Midbrain (tissue), 1 donor: ENCODE data around the gene MCRIP1.

ENCODE experiments used
- DNase-seq: peaks from one replicate; lab custom pipeline; 2025; lab: John Stamatoyannopoulos, UW

The MCRIP1 gene, protein sequence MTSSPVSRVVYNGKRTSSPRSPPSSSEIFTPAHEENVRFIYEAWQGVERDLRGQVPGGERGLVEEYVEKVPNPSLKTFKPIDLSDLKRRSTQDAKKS

DNA sequence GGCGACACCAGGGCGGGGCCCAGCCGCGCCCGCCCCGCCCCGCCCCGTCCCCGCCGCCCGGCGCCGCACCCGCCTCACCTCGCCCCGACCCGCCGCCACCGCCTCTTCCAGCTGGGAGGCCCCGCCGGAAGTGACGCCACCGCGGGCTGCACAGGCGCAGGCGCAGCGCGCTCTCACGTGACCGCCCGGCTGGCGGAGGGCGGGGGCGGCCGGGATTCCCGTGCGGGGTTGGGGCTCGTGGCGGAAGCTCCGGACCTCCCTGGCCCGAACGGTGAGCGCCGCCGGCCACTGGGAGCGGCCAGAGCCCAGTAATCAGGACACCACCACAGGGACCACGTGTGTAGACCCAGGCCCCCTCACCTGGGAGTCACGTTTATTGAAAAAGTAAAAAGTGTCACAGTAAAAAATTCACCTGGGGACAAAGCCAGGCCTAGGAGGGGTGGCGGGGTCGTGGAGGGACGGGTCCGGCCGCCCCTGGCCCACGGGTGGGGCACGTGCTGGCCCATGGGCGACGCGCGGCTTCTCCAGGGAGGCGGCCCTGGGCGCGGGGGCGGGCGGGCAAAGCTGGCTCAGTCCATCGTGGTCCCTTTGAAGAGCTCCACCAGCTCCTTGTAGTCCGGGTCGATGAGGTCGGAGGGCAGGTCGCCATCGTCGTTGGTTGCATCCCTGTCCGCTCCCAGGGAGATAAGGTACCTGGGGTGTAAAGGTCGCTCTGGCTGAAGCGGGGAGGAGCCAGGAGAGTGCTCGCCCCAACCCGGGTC, at the start of gene MCRIP1:
Gene MCRIP1 (minus strand): TSS at position 132 of the 761 bp plus-strand sequence. CDS start 8,785 bp downstream, outside the sequence.
- peak; percentile 93 for DNase-seq

DNA sequence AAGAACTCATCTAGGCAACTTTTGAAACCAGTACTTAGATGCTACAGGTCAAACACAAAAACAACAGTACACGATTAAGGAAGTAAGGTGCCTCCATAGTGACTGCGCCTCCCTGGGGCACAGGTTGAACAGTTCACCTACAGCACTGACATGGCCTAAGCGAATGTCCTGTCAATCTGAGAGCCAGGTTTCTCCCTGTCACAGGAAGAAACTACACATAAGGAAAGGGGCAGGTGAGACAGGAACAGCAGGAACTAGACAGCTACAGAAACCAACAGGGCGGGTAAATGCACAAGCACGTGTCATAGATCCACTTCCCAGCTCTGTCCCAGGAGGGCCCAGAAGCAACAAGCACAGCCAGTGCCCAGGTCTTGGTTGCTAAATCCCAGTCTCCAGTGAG, 46.0 kb upstream of the MCRIP1 start:
- DNase-seq = no peak

DNA sequence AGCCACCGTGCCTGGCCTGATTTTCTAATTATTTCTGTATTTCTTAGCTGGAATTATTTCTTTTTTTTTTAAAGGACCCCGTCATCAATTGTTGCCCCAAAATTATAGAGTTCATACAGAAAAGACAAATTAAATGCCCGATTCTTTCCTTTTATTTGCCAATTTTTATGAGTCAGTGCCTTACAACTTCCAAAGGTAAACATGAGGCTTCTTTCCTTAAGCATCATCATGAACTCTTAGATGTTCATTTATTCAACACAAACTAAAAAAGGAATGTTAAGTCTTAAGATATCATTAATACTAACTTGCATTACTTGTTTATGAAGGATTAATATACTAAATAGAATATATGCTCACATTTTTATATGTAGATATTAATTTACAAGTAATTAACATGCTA, 45.2 kb upstream of the MCRIP1 start:
- no peak for DNase-seq

DNA sequence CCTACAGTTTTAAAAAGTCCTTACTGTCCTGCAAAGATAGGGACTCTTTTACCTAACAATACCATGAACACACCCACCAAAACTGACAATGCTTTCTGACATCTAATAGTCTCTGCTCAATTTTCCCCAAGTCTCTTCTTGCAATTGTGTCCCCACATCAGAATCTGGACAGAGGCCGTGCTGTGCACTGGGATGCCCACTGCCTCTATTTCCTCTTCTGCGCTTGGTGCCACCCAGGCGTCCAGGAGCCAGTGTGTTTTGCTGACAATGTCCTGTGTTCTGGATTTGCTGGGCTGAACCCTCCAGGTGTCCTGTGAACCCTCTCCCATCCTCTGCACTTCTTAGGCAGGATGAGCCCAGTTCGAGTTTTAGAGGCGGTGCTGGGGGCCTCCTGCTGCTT, 44.5 kb upstream of the MCRIP1 start:
- DNase-seq = no peak

DNA sequence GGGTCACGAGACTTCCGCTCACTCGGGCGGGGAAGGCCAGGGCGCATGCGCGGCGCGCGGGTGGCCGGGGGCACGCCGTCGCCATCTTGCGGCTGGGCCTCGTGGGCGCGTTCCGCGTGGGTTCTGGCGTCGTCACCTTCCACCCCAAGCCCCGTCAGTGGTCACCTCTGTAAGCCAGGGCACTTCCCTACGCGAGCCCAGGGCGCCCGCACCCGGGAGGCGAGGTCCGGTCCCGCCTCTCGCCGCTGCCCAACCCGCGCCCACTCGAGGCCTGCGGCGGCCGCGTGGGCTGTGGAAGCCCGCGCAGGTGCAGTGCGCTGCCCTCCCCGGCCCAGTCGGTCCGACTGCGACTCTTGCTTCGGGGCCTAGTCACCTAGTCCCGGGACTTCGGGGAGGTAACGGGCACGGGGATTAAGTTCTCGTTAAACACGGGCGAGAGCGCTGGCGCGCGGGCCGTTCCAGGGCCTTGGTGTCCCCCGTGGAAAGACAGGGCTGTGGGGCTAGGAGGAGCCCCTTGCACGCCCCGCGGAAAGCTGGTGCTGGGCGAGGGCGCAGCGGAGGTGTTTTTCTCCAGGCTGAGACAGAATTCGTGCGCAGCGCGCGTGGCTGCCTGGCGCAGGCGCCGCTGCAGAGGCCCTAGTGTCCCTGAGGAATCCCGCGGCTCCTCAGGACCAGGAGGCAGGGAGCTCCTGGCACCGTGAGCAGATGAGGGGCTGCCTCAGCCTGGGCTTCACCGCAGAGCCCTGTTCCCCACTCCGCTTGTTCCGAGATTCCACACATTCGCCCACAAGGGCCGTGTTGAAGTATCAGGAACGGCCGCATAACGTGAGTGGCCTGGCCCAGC, 38.5 kb upstream of the MCRIP1 start:
- DNase-seq = peak; percentile 89

DNA sequence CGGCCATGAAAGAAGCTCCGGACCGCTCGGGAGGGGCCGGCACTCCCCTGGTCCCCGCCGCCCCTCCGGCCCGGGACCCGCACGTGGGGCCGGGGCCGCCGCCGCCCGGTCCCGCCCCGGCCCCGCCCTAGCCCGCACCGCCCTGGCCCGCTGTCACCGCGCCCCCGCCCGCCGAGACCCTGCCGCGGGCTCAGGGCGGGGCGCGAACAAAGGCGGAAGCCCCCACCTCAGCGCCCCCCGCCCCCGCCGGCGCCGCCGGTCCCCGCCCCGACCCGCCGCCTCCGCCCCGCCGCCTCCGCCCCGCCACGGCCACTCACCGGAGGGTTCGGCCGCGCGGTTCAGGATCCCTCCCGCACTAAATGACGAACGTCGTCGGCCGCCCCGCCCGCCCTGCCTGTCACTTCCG, 37.9 kb upstream of the MCRIP1 start, which contains the start of gene ARHGDIA:
Gene ARHGDIA (minus strand): TSS at position 357 of the 406 bp plus-strand sequence. CDS start 1,407 bp downstream, outside the sequence.
- no peak for DNase-seq

DNA sequence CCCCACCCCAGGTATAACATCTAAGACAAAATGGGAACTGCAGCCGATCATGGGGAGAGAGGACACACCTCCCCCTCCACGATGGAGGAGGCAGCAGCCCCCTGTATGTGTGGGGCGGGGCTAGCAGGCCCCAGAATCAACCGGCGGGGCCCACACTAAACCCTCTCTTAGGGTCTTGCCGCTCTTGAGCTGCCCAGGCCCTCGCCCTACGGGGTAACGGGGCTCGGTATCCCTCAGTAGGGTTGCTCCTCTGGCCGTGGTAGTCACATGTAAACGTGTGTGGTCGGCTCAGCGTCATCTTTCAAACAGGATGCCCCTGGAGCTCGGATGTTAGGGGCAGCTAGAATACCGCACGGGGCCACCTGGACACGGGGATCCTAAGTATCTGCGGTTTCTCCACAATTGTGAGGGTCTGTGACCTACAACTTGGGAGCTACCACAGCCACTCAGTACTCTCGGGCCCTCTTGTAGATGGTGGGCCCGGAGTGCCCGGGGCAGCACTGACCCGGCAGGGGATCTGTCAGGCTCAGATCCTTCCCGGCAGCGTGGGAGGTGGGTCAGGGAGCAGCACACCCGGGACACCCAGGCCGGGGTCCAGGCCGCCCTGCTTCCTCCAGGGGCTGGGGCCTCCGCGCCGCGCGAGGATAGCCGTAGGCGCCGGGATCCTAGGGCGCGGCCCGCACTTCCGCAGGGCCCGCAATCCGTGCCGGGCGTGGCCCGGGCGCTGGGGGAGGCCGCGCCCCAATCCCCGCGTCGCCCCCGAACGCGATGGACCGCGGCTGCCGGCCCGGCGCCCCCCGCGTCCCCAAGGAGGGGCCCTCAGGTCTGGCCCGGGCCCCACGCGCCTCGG, 37.3 kb upstream of the MCRIP1 start:
- no peak for DNase-seq

DNA sequence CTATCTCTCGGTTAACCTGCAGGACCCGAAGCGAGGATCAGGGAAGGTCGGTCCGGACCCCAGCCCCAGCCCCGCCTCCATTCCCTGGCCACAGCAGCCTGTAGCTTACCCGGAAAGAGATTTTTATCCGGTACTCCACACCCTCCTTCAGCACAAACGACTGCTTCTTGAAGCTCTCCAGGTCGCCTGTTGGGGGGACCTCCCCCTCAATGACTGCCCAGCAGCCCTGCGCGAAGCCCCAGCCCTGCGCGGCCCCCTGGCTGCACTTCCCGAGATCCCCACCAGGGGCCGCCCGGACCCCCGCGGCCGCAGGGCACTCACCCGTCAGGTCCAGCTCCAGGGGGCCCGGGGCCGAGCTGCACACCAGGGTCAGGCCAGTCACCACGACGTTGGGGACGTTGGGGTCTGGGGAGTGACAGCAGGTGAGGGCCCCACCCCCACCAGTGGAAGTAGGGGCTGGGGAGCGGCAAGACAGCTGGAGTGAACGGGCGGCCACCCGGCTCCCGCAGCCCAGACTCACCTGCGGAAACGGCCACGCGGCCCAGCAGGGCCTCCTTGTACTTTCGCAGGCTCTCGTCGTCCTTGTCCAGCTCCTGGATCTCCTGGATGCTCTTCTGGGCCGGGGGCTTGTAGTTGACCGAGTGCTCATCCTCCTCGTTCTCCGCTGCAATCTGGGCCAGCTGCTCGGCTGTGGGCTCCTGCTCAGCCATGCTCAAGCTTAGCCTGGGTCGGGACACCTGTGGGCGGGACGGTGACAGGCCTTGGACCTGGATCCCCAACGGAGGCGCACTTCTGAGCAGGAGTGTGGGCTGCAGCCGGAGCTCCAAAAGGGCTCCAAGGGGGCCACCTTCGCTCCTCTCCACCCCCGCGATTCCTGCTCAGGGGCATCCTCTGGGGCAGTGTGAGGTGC, 36.4 kb upstream of the MCRIP1 start:
- peak; percentile 8 for DNase-seq

DNA sequence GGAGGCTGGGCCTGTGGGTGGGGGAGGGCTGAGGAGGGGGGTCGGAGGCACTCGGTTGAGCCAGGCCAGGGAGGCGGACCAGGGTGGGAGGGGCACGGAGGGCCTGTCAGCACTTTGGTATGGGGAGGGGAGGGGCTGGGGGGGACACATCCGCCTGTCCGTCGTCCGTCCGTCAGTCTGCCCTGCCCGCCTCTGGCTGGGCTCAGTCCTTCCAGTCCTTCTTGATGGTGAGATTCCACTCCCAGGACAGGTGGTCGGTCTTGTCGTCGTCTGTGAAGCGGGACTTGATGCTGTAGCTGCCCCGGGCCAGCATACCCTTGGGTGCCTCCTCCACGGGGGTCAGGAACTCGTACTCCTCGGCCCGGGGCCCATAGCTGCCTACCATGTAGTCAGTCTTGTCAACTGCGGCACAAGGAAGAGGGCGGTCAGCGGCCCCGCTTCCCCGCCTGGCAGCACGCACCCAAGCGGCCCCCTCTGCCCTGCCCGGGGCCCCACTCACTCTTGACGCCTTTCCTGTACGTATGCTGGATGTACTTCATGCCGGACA, 35.7 kb upstream of the MCRIP1 start:
- no peak for DNase-seq

DNA sequence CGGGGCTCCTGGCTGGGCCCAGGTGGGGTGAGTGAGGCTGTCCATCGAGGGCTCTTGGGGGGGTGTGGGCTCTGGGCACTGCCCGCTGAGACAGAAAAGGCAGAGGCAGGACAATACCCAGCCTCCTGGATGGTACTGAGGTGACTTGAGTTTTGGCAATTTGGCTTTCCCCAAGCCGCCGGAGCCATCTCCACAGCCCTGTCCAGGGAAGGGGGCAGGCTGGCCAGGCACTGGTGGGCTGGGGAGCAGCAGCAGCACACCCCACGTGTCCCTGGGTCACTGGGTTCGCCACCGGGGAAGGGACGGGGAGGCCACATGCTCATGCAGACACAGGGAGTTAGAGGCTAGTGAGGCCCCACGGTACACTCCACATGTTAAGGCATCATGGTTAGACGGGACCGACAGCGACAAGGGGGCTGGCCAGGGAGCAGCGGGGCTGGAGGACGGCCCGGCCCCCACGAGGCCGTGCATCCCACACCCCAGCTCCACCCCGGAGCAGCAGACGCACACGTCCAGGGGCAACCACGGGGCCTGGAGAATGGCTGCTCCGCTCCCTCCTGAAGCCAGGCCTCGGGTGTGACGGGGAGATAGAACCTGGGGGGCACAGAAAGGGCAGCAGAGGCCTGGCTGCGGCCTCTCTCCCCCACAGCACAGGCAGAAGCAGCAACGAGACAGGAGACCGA, 35.0 kb upstream of the MCRIP1 start:
- no peak for DNase-seq

DNA sequence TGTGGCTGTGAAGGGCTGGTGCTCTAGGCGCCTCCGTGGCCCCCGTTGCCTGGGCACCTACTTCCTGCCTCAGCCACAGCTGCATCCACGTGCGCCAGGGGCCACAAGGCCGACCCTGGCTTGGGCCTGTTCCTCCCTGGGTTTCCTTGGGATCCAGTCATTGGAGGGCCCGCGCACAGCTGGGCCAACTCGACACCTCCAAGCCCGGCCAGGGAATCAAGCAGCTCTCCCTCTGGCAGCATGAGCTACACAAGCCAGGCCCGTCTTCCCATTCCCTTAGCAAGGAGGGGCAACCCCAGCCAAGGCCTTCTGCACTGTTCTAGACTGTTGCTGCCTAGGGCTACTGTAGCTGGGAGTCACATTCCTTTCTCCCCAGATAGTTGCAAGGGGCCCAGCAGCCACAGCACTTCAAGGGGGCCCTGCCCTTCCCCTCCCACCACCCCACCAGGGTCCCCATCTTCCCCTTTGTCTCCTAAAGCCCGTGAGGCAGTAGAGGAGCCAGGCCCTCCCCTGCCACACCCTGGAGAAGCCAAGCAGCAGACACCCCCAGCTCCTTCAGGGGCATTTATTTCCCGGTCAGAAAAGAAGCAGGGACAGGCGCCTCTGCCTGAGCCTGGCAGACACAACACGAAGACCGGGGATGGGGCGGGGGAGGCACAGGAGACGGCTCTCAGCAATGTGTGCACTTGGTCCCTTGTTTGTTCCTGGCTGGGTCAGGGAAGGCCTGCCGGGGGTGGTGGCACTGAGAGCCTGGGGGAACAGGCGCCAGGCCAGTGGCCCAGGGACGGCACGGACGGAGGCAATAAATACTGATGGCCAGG, 34.3 kb upstream of the MCRIP1 start:
- DNase-seq = no peak

DNA sequence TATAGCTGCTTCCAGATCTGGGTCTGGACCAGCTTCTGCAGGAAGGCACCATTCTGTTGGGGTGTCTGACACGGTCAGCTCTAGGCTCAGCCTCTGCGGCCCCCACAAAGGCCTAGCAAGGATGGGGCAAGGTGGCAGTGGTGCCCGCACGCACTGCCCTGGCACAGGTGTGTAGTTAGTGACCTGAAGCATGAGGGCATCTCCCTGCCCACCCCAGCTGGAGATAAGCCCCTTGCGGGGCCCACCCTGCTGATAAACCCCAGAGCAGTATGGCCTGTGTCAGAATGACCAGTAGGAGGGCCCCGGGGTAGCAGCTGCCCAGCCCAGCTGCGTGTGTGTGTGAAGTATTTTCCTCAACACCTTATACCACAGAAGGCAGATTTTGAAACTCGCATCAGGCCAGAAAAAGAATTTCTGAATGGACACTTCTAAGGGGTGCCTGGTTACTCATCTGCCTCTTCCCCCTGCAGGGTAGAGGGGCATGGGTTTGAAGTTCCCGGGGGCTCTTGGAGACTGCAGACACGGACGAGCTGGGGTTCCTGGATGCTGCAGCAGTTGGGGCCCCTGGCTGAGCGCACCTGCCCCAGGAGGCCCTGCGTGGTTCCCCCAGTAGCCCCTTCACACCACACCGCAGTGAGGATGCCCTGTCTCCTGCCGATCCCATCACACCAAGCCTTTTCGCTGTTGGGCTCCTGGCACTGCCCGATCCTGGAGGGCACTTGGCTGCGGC, 33.5 kb upstream of the MCRIP1 start:
- DNase-seq = no peak

DNA sequence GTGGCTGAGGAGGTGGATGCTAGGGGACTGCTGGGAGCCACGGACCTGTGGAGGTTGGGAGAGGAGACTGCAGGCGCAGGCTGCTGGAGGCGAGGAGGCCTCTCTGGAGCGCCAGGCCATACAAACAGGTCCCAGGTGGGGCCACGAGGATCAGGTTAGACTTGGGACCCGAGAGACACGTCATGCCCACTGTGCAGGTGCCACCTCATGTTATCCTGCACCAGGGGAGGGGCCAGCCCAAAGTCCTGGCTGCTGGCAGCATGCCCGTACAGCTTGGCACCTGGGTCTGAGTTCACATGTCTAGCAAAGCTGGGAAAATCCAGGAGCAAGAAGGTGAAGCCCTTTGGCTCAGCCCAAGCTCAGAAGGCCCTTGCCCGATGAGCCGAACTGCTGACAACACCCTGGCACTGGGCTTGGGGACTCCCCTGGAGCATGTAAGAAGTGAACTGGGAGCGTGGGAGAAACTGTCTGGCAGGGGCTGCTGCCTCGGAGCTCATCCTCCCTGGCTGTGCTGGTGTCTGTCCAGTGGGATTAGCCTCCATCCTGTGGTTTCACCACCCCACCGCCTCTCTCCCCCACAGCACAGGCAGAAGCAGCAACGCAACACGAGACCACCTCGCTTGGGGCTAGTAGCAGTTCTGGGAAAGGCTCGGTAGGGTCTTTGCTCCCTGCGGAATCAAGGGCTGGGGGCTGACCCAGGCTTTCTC, 32.8 kb upstream of the MCRIP1 start:
- no peak for DNase-seq

DNA sequence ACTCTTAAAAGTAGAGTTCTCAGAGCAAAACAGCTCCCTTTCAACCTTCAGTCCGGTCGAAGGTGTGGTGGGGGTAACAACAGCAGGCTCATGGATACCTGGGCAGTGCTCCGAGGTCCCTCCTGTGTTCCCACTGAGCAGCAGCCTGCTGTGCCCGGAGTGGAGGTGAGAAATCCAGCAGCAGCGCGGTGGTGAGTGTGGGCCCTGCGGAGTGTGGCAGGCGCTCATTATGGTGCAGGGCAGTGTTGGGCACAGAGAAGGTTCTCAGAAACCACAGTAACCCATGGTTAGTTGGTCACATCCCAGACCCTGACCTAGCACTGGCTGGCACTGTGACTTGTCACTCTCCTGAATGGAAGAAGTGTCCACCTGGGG, 32.3 kb upstream of the MCRIP1 start:
- no peak for DNase-seq

DNA sequence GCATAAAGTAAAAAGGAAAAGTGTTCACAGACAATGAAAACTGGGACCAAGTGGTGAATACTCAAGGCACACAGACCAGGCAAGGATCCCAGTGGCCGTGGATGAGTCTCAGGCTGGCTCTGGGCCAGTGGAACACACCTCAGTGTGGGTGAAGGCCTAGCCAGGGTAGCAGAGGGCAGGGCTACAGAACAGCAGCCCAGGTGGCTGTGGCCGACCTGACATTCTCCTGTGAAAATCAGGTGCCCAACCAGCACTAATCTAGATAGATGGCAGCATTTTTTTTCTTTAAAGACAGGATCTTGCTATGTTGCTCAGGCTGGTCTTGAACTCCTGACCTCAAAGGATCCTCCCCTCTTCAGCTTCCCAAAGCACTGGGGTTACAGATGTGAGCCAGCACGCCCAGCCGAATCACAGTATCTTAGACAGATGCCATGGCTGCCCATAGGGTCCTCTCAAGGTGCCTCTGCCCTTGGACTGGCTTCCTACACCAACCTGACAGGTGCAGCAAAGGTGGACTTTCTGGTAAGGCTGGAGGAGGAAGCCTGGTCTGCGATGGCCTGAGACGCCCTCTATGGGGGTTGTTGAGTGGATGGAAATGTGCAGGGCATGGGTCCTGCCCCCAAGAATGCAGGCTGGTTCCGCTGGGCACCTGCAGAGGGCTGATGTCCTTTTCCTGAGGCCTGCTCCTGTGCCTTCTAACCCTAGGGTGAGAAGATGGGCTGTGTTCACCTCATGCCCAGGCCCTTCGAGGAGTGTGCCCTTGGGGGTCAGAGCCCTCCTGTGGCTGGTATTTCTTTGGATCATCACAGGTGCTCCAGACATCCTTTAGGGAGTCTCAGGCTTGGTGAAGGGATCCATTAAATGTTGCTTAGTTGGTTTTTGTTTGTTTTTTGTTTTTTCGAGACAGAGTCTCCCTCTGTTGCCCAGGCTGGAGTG, 31.0 kb upstream of the MCRIP1 start:
- no peak for DNase-seq

DNA sequence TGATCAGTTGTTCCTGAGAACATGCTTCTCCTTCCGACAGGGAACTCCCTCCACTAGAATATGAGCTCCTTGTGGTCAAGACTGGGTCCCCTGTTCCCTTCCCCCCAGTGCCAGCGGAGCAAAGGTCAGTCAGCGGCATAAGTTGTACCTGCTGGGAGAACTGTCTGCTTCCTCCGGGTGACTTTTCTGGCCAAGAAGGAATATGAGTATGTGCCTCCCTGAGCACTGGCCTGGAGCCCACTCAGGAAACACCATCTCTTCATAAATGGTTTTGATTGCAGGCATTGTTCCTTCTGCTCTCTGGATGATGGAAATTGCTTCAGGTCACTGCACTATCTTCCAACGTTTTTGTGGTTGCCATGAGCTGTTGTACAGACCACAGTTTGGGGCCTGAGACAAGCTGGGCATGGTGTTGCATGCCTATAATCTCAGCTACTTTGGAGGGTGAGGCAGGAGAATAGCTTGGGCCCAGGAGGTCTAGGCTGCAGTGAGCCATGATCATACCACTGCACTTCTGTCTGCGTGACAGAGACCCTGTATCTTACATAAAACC, 30.1 kb upstream of the MCRIP1 start:
- no peak for DNase-seq
